HG03558 (cell line): Measurements from ENCODE around the gene CYP4F11.
"Not testable (repeated sequence)": the region's sequence is repeated elsewhere in the genome, so short reads cannot be mapped to it uniquely, and the experiment has no call there.

Experiments used
- ATAC-seq: cut with Tn5 transposase; IDR thresholded peaks from one replicate; pipeline ENCODE4 v1.9.1; 2021; ENCODE audit warnings: moderate number of reproducible peaks; ENCODE audit not compliant: unreplicated experiment; ENCODE audit errors: extremely low read depth

CYP4F11 gene

GRCh38 chr19:15885919-15886318, 48.4 kb downstream of the CYP4F11 start:
- ATAC-seq = no peak

GRCh38 chr19:15885167-15885566, 49.2 kb downstream of the CYP4F11 start:
- ATAC-seq = no peak

DNA sequence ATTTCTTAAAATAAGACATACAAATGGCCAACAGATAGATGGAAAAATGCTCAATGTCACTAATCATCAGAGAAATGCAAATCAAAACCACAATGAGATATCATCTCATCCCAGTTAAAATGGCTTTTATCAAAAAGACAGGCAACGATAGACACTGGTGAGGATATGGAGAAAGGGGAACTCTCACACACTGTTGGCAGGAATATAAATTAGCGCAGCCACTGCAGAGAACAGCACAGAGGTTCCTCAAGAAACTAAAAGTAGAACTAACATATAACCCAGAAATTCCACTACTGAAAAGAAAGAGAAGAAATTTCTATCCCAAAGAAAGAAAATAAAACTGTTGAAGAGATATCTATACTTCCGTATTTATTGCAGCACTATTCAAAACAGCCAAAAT, 51.0 kb downstream of the CYP4F11 start:
- ATAC-seq = not testable (repeated sequence)

DNA sequence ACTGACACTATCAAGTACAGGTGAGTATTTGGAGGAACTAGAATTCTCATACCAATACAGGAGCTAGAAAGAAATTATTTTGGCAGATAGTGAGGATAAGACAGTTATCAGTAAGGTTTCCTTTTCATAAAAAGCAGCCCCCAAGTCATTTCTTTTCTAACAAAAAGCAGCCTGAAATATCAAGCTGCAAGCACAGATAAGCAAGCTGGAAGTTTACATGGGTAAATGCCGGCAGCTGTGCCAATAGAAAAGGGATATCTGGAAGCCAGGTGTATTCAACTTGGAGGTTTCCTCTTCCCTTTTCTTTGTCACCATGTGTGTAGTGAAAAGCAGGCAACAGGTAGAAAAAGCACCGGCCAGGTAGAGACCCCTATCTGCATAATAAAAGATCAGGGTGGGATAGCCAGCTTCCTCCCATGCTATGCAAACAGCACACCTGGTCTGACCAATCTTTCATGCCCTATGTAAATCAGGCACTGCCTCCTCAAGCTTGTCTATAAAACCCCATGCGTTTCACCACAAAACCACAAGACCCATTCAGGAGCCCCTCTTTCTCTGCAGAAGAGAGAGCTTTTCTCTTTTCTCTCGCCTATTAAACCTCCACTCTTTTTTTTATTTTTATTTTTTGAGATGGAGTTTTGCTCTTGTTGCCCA, 59.4 kb downstream of the CYP4F11 start:
- ATAC-seq = no peak

DNA sequence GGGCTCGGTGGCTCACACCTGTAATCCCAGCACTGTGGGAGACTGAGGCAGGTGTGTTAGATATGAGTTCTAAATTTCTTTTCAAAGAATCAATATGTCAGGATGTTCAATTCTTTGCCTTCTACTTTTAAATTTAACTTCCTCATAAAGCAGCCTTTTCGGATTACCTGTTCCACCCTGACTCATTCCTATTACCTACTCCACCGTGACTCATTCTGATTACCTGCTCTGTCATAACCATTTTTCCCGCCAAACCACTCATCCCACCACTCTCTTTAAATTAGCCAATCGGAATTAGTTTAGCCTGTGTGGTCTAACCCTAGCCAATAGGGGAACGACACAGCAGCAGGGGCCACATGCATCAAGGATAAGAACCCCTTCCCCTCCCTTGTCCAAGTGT, 60.6 kb downstream of the CYP4F11 start:
- not testable (repeated sequence) for ATAC-seq

DNA sequence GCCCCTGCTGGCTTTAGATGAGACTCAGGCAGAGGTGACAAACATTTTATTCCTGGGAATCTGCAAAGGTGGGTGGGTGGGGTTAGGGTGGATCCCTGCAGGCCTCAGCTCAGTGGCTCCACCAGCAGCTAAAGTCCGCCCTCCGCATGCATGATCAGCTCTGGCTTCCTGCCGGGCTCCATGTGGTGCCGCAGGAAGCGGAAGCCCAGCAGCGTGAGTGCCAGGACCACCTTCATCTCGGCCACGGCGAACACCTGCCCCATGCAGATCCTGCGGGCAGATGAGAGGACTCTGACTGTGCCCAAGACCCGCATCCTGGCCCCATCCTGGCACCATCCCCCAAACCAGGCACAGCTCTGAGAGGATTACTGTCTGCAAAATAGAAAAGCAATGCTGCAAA, 62.8 kb downstream of the CYP4F11 start:
- no peak for ATAC-seq

GRCh38 chr19:15869873-15870272, 64.5 kb downstream of the CYP4F11 start:
- no peak for ATAC-seq

- ATAC-seq = no peak
Measured at GRCh38 chr19:15869109-15869555, 65.2 kb downstream of the CYP4F11 start.

GRCh38 chr19:15866636-15867035, 67.7 kb downstream of the CYP4F11 start:
- no peak for ATAC-seq

DNA sequence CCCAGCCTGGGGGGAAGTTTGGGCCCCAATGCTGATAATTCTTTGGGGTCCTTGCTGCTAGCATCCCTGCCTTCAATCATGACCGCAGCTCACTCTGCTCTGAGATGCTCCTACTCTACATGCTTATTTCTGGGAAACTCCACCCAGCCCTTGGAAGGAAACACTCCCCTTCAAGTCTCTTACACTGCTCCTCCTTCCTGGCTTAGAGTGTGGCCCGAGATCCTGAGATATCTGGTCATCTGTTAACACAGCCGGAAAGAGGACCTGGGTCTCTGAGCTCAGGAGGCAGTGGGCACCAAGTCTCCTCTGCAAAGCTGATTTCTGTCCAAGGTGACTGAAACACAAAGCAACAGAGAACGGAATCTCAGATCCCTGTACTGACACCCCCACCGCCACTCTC, 69.5 kb downstream of the CYP4F11 start:
- ATAC-seq = no peak

DNA sequence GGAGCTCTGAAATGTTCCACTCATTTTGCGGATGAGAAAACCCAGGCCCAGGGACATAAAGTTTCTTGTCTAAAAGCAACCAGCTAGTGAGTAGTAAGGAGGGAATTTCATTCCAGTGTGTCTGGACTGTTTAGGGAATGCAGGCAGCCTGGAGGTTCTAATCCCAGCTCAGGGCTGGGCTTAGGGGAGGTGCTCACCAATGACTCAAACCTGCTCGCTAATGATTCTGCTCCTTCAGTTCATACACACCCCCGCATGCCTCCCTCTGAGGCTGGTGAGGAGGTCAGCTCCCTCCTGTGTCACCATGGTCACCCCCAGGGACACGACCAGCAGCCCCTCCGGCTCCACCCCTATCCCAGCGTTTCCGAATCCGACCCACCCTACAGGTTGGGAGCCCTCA, 71.1 kb downstream of the CYP4F11 start:
- no peak for ATAC-seq

GRCh38 chr19:15862444-15862843, 71.9 kb downstream of the CYP4F11 start:
- no peak for ATAC-seq
